Renal cortex interstitium (tissue), 11 donors: ENCODE results near the gene ZMIZ1. TPM values are rescaled to one million over a fixed set of nuclear protein-coding genes. Genes with fewer than 3 reads are reported as not detected.

Source experiments
- DNase-seq, 11 donors: peaks; one replicate each; pipeline ENCODE4 v3.0.0-alpha.2; 2013; ENCODE audit warnings: low read depth in 9 of 11, low spot score in 4 of 11; ENCODE audit errors: extremely low read depth in 1 of 11
- polyA plus RNA-seq, 3 donors: library from polyadenylated mRNA; unstranded; fragments of 120-200 nt; gene quantifications; one replicate each; pipeline ENCODE4 v1.2.1, GENCODE V29; 2013; ENCODE audit not compliant: insufficient read length in 3 of 3

The ZMIZ1 gene
- polyA plus RNA-seq, 3 donors: 69.2 to 85.6 (median 74.3) TPM

DNA sequence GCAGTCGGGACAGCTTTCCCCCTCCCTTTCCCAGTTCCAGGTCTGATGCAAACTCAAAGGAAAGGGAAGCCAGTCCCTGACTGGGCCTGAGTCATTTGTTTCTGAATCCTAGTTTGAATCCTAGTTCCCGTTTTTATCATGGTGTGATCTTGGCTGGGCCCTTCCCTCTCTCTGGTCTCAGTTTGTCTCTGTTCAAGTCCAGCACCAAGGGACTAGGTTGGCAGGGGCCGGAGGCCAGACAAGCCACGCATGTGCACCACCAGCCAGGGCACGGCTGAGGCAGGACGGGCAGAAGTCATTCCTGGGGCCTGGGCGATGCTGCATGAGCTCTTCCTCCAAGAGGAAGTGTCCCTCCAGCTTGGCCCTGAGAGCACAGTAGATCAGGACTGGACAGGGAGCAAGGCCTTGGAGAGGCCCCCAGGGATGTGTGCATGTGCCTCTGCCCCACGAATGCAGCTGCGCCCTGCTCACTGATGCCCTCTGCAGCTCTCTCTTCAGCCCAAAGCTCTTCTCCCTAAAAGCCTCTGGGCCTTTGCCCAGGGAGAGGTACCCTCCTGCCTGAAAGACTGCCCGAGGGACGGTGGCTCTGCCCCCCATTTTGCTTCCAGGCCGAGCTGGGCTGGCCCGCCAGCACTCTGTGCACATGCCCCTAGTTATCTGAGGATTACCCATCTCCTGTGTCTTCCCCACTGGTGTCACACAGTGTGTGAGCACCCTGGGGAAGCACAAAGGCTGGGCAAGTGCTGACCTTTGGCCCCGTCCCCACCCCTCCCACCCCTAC lies 86.7 kb downstream of the ZMIZ1 start:
- DNase-seq: no peak

DNA sequence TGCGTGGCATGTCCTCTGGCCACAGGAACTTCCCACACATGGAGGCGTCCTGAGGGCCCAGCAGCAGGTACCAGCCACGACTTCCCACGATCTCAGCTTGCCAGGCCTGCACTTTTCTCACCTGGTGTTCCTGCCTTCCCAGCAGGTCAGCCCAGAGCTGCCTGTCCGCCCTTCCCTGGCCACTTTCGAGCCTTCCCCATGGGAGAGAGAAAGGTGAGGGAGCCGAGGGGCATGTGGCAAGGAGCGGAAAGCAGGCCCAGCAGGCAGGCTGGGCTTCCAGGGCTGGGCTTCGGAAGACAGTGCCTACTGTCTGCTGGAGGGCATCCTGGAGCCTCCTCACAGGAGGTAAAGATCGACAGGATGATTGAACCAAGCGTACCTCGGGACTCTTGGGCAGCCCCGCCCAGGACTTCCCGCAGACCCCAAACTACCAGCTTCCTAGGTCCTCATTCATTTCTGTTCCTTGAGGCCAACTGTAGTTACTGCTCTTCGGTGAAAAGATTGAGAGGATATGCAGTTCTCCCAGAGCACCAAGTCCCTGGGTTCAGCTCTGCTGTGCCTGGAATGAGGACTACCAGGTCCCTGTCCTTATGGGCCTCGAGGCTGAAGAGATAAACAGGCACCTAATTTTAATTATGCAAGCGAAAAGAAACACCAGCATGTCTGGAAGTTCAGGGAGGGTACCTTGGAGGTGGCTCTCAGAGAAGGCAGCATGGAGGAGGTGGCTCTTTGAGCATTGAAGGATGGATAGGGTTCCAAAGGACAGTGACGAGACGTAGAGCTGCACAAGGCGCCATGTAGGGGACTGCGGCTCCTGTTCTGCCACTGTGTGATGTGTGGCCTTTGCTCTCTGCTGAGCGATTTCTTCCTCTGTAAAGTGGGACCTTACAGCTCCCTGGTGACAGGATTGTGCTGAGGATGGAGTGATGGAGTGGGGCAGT lies 87.8 kb downstream of the ZMIZ1 start:
- DNase-seq: no peak

- no peak for DNase-seq
Observed at GRCh38 chr10:79158004-79158340, 89.2 kb downstream of the ZMIZ1 start.

GRCh38 chr10:79158402-79159097 lies 89.8 kb downstream of the ZMIZ1 start:
- no peak for DNase-seq

DNA sequence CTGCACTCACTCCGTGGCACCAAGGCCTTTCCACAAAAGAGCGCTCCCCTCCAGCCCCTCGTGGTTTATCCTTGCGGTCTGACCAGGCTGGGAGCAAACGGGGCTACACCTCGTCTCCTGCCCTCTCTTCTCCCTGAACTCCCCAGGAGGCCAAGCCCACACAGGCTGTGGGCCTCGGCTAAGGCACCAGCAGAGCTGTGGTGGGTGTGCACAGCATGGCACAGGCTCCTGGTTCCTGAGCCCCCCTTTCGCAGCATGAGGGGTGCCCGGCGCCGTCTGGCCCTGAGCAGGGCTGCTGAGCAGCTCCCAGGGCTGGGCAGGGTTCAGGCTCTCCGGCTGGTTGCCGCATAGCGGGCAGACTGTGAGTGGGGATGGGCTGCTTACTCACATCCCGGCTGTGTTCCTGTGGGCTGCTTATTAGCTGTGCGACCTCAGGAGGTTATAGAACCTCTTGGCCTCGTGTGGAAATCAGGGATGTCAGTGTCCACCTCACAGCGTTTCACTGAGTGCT lies 90.4 kb downstream of the ZMIZ1 start:
- no peak for DNase-seq

DNA sequence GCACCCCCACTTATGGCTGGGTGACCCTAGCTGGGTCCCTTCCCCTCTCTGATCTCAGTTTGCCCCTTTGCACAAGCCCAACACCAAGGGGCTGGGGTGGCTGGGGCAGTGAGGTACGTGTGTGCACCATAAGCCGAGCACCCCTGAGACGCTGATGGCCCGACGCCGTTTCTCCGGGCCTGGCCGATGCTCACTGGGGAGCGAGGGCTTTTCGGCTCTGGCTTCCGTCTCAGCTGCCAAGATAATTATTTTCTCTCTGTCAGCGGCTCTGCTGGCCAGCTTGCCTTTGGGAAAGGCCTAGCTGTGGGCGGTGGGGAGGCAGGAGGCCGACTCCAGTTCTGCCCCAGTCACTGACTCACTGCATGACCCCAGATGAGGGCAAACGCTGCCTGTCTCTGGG lies 91.0 kb downstream of the ZMIZ1 start:
- DNase-seq: no peak

DNA sequence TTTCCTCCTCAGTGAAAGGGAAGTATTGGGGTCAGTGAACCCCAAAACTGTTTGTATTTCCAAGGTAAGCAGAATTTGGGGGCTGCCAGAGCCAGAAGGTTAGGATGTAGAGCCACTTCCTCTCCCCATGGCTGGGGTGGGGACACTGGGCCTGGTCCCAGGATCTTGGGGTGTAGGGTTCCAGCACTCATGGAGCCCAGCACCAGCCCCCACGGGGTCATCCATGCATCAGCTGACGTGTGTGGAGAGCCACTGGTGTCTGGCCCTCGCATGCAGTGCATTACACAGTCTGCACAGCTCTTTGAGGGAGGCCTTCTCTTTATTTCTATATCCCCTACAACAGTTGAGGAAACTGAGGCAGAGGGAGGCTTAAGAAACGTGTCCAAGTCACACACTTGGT lies 91.4 kb downstream of the ZMIZ1 start:
- DNase-seq: no peak

- no peak for DNase-seq
Observed at GRCh38 chr10:79161557-79161956, 92.8 kb downstream of the ZMIZ1 start.

- no peak for DNase-seq
Observed at GRCh38 chr10:79162022-79162421, 93.3 kb downstream of the ZMIZ1 start.

- DNase-seq: no peak
Observed at GRCh38 chr10:79162861-79163665, 94.3 kb downstream of the ZMIZ1 start.

GRCh38 chr10:79163666-79163975 lies 94.9 kb downstream of the ZMIZ1 start:
- no peak for DNase-seq

DNA sequence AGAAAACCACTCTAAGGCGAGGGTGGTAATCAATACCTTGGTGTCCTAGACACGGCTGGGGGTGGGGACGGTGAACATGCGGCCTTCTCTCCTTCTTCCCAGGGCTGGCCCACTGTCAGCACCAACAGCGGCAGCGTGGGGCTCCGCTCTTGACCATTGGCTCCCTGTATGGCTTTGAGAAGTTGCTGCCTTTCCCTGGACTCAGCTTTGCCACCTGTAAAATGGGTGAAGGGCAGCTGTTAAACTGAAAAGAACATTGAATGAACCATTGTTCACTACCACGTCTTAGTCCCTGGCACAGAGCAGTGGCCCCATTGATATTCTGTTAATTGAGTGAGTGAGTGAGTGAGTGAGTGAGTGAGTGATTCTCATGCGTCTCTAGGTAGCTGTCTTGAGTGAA lies 95.3 kb downstream of the ZMIZ1 start:
- no peak for DNase-seq

- no peak for DNase-seq
Observed at GRCh38 chr10:79165070-79165778, 96.5 kb downstream of the ZMIZ1 start.

DNA sequence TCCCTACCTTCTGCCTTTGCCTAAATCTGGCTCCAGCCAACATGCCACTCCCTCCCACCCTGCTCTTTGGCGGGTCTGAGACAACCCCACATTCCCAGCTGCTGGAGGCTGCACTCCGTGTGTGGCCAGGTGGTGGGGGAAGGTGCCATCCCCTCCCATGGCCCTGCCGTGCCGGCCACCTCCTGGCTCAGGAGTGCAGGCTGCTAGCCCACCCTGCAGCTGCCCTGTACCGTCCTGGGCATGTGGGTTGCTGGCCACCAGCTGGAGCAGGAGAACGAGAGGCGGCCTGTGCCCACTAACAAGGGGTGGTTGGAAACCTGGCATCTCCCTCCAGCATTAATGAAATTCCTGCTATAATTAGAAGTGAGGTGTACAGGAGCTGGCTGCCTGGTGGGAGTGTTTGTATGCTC lies 97.6 kb downstream of the ZMIZ1 start:
- DNase-seq: no peak

DNA sequence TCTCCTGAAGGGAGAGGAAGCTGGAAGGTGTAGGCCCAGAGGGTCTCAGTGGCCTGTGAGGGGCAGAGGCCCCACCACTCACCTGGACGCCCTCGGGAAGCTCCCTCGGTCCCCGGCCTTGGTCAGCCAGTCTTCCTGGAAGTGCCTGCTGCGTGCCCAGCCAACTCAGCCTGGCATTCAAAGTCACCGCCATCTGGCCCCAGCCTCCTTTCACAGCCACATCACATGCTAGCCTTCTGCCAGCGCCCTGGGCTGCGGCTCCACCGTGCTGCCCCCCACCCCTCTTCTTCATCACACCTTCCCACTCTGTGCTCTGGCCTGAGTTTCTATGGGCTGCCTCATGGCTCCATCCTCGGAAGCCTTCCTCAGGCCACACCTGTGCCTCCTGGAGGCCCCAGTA lies 98.0 kb downstream of the ZMIZ1 start:
- no peak for DNase-seq

DNA sequence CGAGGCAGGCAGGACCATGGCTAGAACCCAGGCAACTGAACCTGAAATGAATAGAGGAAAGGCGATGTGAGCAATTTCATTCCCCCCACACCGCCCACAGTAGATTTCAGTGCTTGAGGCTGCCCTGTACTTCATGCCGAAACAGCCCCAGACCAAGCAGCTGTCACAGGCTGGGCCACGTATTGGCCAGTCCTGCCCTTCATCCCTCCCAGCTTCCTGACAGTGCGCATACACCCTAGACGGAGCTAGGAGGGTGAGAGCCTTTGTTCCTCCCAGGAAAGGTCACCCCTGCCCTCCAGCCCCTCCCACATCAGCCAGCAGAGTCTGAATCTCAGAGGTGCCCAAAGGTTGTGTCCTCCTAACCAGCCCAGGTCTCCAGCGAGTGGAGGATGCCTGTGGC lies 98.8 kb downstream of the ZMIZ1 start:
- DNase-seq: no peak

GRCh38 chr10:79168210-79168609 lies 99.4 kb downstream of the ZMIZ1 start:
- DNase-seq: no peak

GRCh38 chr10:79170226-79170752 lies 101.5 kb downstream of the ZMIZ1 start:
- DNase-seq: no peak
